ENCODE results near the gene GSTM1. TPM values are rescaled to one million over a fixed set of nuclear protein-coding genes. Genes with fewer than 3 reads are reported as not detected.
"Not testable (repeated sequence)": the region's sequence is repeated elsewhere in the genome, so short reads cannot be mapped to it uniquely, and the experiment has no call there.

GSTM1 gene
- total and polyA plus RNA-seq, 4 donors = 0.10 to 36.9 TPM; not detected in 2

- Histone ChIP-seq H3K27me3 (ENCODE audit: control insufficient read depth in 3 of 3, insufficient read depth in 3 of 3, low read length in 2 of 3) (no peaks in the 10 kb centered on the region), H3K4me3 (no peak overlapping the region), H3K9me3 (ENCODE audit: control insufficient read depth in 4 of 4, insufficient read depth in 3 of 4, low read length in 3 of 4) (no peaks in the 10 kb centered on the region), H3K27ac (ENCODE audit: low read depth in 1 of 2, low read length in 1 of 2) (no peak overlapping the region), H3K9ac (ENCODE audit: insufficient read depth in 1 of 2, low read length in 2 of 2) (no peak overlapping the region), H3K4me1 (ENCODE audit: control insufficient read depth in 5 of 5, insufficient read depth in 5 of 5, low read length in 5 of 5) (peaks cover 0 to 6% (median 4%) of the 10 kb centered on the region in 5 donors), H3K36me3 (ENCODE audit: control insufficient read depth in 4 of 4, insufficient read depth in 4 of 4, low read length in 4 of 4) (peaks cover 0 to 10% (median 1%) of the 10 kb centered on the region in 4 donors)
- ATAC-seq (ENCODE audit: insufficient read depth, low FRiP score) (no peak), DNase-seq (peak in 1 of 3 donors; percentile 33)
- WGBS, 2 donors = 71 to 74% methylated on average over 5 of the region's 5 CpGs
- TF ChIP-seq, protein P1, sequence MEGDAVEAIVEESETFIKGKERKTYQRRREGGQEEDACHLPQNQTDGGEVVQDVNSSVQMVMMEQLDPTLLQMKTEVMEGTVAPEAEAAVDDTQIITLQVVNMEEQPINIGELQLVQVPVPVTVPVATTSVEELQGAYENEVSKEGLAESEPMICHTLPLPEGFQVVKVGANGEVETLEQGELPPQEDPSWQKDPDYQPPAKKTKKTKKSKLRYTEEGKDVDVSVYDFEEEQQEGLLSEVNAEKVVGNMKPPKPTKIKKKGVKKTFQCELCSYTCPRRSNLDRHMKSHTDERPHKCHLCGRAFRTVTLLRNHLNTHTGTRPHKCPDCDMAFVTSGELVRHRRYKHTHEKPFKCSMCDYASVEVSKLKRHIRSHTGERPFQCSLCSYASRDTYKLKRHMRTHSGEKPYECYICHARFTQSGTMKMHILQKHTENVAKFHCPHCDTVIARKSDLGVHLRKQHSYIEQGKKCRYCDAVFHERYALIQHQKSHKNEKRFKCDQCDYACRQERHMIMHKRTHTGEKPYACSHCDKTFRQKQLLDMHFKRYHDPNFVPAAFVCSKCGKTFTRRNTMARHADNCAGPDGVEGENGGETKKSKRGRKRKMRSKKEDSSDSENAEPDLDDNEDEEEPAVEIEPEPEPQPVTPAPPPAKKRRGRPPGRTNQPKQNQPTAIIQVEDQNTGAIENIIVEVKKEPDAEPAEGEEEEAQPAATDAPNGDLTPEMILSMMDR (IDR thresholded peaks at IDR 0.05; ENCODE audit: control extremely low read depth, extremely low read depth) = no peak
Observed at GRCh38 chr1:109659997-109660690, 27.5 kb upstream of the GSTM1 start.

- H3K36me3 ChIP-seq (ENCODE audit: control insufficient read depth in 4 of 4, insufficient read depth in 4 of 4, low read length in 4 of 4) = peaks cover 0 to 10% (median 1%) of the 10 kb centered on the region in 4 donors
- DNase-seq; H3K4me3 ChIP-seq; ATAC-seq (ENCODE audit: insufficient read depth, low FRiP score); H3K9me3 ChIP-seq (ENCODE audit: control insufficient read depth in 4 of 4, insufficient read depth in 3 of 4, low read length in 3 of 4); H3K27me3 ChIP-seq (ENCODE audit: control insufficient read depth in 3 of 3, insufficient read depth in 3 of 3, low read length in 2 of 3); H3K9ac ChIP-seq (ENCODE audit: insufficient read depth in 1 of 2, low read length in 2 of 2); H3K27ac ChIP-seq (ENCODE audit: low read depth in 1 of 2, low read length in 1 of 2); H3K4me1 ChIP-seq (ENCODE audit: control insufficient read depth in 5 of 5, insufficient read depth in 5 of 5, low read length in 5 of 5): not testable (repeated sequence)
- WGBS, 2 donors = 50 to 52% methylated on average over 3 of the region's 4 CpGs
Observed at GRCh38 chr1:109660691-109661026, 27.0 kb upstream of the GSTM1 start.

DNA sequence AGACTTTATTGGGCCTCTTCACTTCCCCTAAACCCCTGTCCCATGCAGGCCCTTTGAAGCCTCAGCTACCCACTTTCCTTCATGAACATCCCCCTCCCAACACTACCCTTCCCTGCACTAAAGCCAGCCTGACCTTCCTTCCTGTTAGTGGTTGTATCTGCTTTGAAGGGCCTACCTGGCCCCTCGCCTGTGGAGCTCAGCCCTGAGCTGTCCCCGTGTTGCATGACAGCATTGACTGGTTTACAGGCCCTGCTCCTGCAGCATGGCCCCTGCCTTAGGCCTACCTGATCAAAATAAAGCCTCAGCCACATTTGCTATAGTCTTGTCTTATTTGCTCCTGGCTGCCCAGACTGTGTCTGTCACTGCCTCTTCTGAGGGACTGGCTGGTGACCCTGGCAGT, 26.2 kb upstream of the GSTM1 start:
- Histone ChIP-seq H3K4me3 (no peak overlapping the region), H3K27me3 (ENCODE audit: control insufficient read depth in 3 of 3, insufficient read depth in 3 of 3, low read length in 2 of 3) (no peaks in the 10 kb centered on the region), H3K27ac (ENCODE audit: low read depth in 1 of 2, low read length in 1 of 2) (no peak overlapping the region), H3K4me1 (ENCODE audit: control insufficient read depth in 5 of 5, insufficient read depth in 5 of 5, low read length in 5 of 5) (peaks cover 0 to 6% (median 0%) of the 10 kb centered on the region in 5 donors), H3K9ac (ENCODE audit: insufficient read depth in 1 of 2, low read length in 2 of 2) (no peak overlapping the region), H3K36me3 (ENCODE audit: control insufficient read depth in 4 of 4, insufficient read depth in 4 of 4, low read length in 4 of 4) (peaks cover 0 to 10% (median 1%) of the 10 kb centered on the region in 4 donors), H3K9me3 (ENCODE audit: control insufficient read depth in 4 of 4, insufficient read depth in 3 of 4, low read length in 3 of 4) (no peaks in the 10 kb centered on the region)
- ATAC-seq (ENCODE audit: insufficient read depth, low FRiP score) = no peak
- TF ChIP-seq, protein P1 (IDR thresholded peaks at IDR 0.05; ENCODE audit: control extremely low read depth, extremely low read depth) = no peak
- DNase-seq = no peak
- 76 to 79% methylated on average over 2 of the region's 2 CpGs for WGBS, 2 donors

GRCh38 chr1:109664671-109665070, 22.9 kb upstream of the GSTM1 start:
- 95 to 97% methylated on average over 1 of the region's 1 CpG for WGBS, 2 donors
- Histone ChIP-seq H3K36me3 (ENCODE audit: control insufficient read depth in 4 of 4, insufficient read depth in 4 of 4, low read length in 4 of 4) (peaks cover 0 to 4% (median 1%) of the 10 kb centered on the region in 4 donors), H3K4me3 (no peak overlapping the region), H3K9ac (ENCODE audit: insufficient read depth in 1 of 2, low read length in 2 of 2) (no peak overlapping the region), H3K27ac (ENCODE audit: low read depth in 1 of 2, low read length in 1 of 2) (no peak overlapping the region), H3K4me1 (ENCODE audit: control insufficient read depth in 5 of 5, insufficient read depth in 5 of 5, low read length in 5 of 5) (peaks cover 0 to 7% (median 2%) of the 10 kb centered on the region in 5 donors), H3K9me3 (ENCODE audit: control insufficient read depth in 4 of 4, insufficient read depth in 3 of 4, low read length in 3 of 4) (no peaks in the 10 kb centered on the region), H3K27me3 (ENCODE audit: control insufficient read depth in 3 of 3, insufficient read depth in 3 of 3, low read length in 2 of 3) (no peaks in the 10 kb centered on the region)
- TF ChIP-seq, protein P1 (IDR thresholded peaks at IDR 0.05; ENCODE audit: control extremely low read depth, extremely low read depth) = no peak
- DNase-seq = no peak
- ATAC-seq (ENCODE audit: insufficient read depth, low FRiP score) = no peak

Measured in lung (tissue), 12 donors.